Measurements from ENCODE around the gene PRPSAP2.

DNA sequence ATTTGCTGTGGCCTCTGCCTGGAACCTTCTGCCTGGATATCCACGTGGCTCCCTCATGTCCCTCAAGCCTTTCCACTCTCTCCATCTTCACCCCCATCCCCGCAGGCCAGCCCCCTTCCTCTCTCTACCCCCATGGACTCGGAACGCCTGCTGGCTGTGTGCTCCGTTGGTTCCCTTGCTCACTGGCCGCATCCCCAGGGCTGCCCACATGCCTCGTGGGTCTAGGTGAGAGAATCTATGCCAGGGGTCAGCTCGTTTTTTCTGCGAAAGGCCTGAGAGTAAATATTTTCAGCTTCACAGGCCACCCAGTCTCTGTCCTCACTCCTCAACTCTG lies 106.1 kb downstream of the PRPSAP2 start:
- TF ChIP-seq, protein P1, sequence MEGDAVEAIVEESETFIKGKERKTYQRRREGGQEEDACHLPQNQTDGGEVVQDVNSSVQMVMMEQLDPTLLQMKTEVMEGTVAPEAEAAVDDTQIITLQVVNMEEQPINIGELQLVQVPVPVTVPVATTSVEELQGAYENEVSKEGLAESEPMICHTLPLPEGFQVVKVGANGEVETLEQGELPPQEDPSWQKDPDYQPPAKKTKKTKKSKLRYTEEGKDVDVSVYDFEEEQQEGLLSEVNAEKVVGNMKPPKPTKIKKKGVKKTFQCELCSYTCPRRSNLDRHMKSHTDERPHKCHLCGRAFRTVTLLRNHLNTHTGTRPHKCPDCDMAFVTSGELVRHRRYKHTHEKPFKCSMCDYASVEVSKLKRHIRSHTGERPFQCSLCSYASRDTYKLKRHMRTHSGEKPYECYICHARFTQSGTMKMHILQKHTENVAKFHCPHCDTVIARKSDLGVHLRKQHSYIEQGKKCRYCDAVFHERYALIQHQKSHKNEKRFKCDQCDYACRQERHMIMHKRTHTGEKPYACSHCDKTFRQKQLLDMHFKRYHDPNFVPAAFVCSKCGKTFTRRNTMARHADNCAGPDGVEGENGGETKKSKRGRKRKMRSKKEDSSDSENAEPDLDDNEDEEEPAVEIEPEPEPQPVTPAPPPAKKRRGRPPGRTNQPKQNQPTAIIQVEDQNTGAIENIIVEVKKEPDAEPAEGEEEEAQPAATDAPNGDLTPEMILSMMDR (IDR thresholded peaks at IDR 0.05) = no peak
- TF ChIP-seq POLR2A (IDR thresholded peaks at IDR 0.05) = no peak

All from testis (tissue), 2 donors.